Hepatocyte (in vitro differentiated cells): Measurements from ENCODE around the gene SPRR3. TPM values are rescaled to one million over a fixed set of nuclear protein-coding genes. Genes with fewer than 3 reads are reported as not detected.
"Not testable (repeated sequence)": the region's sequence is repeated elsewhere in the genome, so short reads cannot be mapped to it uniquely, and the experiment has no call there.

Experiments
- DNase-seq: peaks from one replicate; pipeline ENCODE4 v3.0.0-alpha.2; 2016; ENCODE audit warnings: low spot score
- H2AFZ ChIP-seq: fragments of 200-600 bp; sonication (generic); 2 replicates; pipeline ENCODE4 v1.6.0; 2016; ENCODE audit warnings: antibody characterized with exemption, mild to moderate bottlenecking
- H3K27ac ChIP-seq: fragments of 200-600 bp; sonication (generic); 2 replicates; pipeline ENCODE4 v1.5.1; 2016; ENCODE audit warnings: mild to moderate bottlenecking
- H3K27me3 ChIP-seq: fragments of 200-600 bp; sonication (generic); 2 replicates; pipeline ENCODE4 v1.6.1; 2016
- H3K36me3 ChIP-seq: fragments of 200-600 bp; sonication (generic); replicated peaks from 2 replicates; pipeline ENCODE4 v1.5.1; 2016; ENCODE audit warnings: low read depth; ENCODE audit not compliant: insufficient read depth
- H3K4me1 ChIP-seq: fragments of 200-600 bp; sonication (generic); 2 replicates; pipeline ENCODE4 v1.5.1; 2016; ENCODE audit warnings: mild to moderate bottlenecking, moderate library complexity; ENCODE audit not compliant: insufficient read depth
- H3K4me2 ChIP-seq: fragments of 200-600 bp; sonication (generic); 2 replicates; pipeline ENCODE4 v1.6.0; 2016
- H3K4me3 ChIP-seq: fragments of 200-600 bp; sonication (generic); 2 replicates; pipeline ENCODE4 v1.5.1; 2016; ENCODE audit warnings: mild to moderate bottlenecking
- H3K79me2 ChIP-seq: fragments of 200-600 bp; sonication (generic); 2 replicates; pipeline ENCODE4 v1.6.0; 2017; ENCODE audit warnings: mild to moderate bottlenecking
- H3K9me2 ChIP-seq: fragments of 200-600 bp; sonication (generic); replicated peaks from 2 replicates; pipeline ENCODE4 v1.6.0; 2017; ENCODE audit warnings: mild to moderate bottlenecking; ENCODE audit not compliant: insufficient read depth
- H3K9me3 ChIP-seq: fragments of 200-600 bp; sonication (generic); 2 replicates; pipeline ENCODE4 v1.5.1; 2016; ENCODE audit warnings: low read depth, mild to moderate bottlenecking
- H4K20me1 ChIP-seq: fragments of 200-600 bp; sonication (generic); 2 replicates; pipeline ENCODE4 v1.6.0; 2016; ENCODE audit warnings: mild to moderate bottlenecking; ENCODE audit not compliant: insufficient read depth, poor library complexity, severe bottlenecking
- EZH2 ChIP-seq: fragments of 200-600 bp; sonication (generic); IDR thresholded peaks from 2 replicates; pipeline ENCODE4 v1.6.1; 2016; ENCODE audit warnings: antibody characterized with exemption, mild to moderate bottlenecking, borderline replicate concordance
- EZH2phosphoT487 ChIP-seq: fragments of 200-600 bp; sonication (generic); IDR thresholded peaks from one replicate; pipeline ENCODE4 v1.6.1; 2018; ENCODE audit warnings: antibody characterized with exemption, mild to moderate bottlenecking, low read depth, moderate library complexity; ENCODE audit not compliant: unreplicated experiment, severe bottlenecking
- WGBS: methylation state at CpG from one replicate; pipeline ENCODE4 v1.1.6; 2016; ENCODE audit warnings: low lambda C conversion rate; ENCODE audit errors: missing lambda C conversion rate; 5-methylcytosine and 5-hydroxymethylcytosine counted together
- polyA plus RNA-seq: library from polyadenylated mRNA; unstranded; fragments of >200 nt; fragmentation: Nextera tagmentation; extraction: Ambion mirVana; gene quantifications from 2 replicates; pipeline ENCODE4 v1.2.1, GENCODE V29; 2016
- total RNA-seq: library from RNA; depleted of rRNA; stranded (reverse); fragments of >200 nt; gene quantifications from 2 replicates; pipeline ENCODE4 v1.2.3, GENCODE V29; 2014
- TF ChIP-seq, protein P1 (sequence below): fragments of 200-600 bp; sonication (generic); IDR thresholded peaks from 2 replicates; pipeline ENCODE4 v1.5.1; 2016; ENCODE audit warnings: antibody characterized with exemption, mild to moderate bottlenecking; ENCODE audit not compliant: poor library complexity

The SPRR3 gene
- total and polyA plus RNA-seq, 2 experiments from 2014 or later: 0.40 TPM; not detected in 1

DNA sequence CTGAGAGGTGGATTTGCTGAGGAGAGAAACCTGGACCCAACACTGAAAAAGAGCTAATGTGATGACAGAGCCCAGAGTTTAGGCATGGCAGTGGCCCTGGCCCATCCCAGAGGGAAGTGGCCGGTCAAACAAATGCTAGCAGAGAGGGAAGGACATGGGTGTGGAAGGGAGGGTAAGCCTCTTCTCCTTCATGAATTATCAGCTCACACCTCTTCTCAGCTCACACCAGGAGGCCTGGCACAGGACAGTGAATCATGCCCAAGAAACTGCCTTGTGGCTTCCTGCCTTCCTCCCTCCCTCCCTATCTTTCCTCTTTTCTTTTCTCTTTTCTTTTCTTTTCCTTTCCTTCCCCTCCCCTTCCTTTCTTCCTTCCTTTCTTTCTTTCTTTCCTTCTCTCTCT is 1.3 kb upstream of the SPRR3 start:
- WGBS: 90% methylated on average over 1 of the region's 1 CpG
- no peaks in the 10 kb centered on the region for H4K20me1 ChIP-seq
- H3K4me2 ChIP-seq: no peak overlapping the region
- H3K4me1 ChIP-seq: no peaks in the 10 kb centered on the region
- H3K9me3 ChIP-seq: peaks cover 2% of the 10 kb centered on the region
- H3K9me2 ChIP-seq: no peaks in the 10 kb centered on the region
- TF ChIP-seq EZH2phosphoT487: no peak
- no peak for TF ChIP-seq EZH2
- TF ChIP-seq, protein P1, sequence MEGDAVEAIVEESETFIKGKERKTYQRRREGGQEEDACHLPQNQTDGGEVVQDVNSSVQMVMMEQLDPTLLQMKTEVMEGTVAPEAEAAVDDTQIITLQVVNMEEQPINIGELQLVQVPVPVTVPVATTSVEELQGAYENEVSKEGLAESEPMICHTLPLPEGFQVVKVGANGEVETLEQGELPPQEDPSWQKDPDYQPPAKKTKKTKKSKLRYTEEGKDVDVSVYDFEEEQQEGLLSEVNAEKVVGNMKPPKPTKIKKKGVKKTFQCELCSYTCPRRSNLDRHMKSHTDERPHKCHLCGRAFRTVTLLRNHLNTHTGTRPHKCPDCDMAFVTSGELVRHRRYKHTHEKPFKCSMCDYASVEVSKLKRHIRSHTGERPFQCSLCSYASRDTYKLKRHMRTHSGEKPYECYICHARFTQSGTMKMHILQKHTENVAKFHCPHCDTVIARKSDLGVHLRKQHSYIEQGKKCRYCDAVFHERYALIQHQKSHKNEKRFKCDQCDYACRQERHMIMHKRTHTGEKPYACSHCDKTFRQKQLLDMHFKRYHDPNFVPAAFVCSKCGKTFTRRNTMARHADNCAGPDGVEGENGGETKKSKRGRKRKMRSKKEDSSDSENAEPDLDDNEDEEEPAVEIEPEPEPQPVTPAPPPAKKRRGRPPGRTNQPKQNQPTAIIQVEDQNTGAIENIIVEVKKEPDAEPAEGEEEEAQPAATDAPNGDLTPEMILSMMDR: no peak
- H3K27me3 ChIP-seq: no peaks in the 10 kb centered on the region
- DNase-seq: no peak
- H3K79me2 ChIP-seq: no peaks in the 10 kb centered on the region
- H2AFZ ChIP-seq: no peak overlapping the region
- H3K27ac ChIP-seq: no peak overlapping the region
- H3K36me3 ChIP-seq: no peaks in the 10 kb centered on the region
- H3K4me3 ChIP-seq: no peak overlapping the region

GRCh38 chr1:153011235-153011758 is 9.7 kb downstream of the SPRR3 start:
- not testable (repeated sequence) for H3K4me3 ChIP-seq, DNase-seq, H3K9me3 ChIP-seq, H3K4me1 ChIP-seq, H3K27me3 ChIP-seq, H4K20me1 ChIP-seq, H3K36me3 ChIP-seq, H3K27ac ChIP-seq, H3K4me2 ChIP-seq, H2AFZ ChIP-seq, H3K79me2 ChIP-seq, H3K9me2 ChIP-seq
- 61% methylated on average over 8 of the region's 8 CpGs for WGBS

- H3K4me1 ChIP-seq, H3K4me2 ChIP-seq, H4K20me1 ChIP-seq, H3K79me2 ChIP-seq, H3K4me3 ChIP-seq, H2AFZ ChIP-seq, H3K27ac ChIP-seq, H3K27me3 ChIP-seq, H3K9me2 ChIP-seq, DNase-seq, H3K9me3 ChIP-seq, H3K36me3 ChIP-seq: not testable (repeated sequence)
- WGBS: 22% methylated on average over 2 of the region's 2 CpGs
Measured at GRCh38 chr1:153021829-153022228, 20.3 kb downstream of the SPRR3 start.

- not testable (repeated sequence) for H3K4me3 ChIP-seq, H3K9me3 ChIP-seq, H3K27ac ChIP-seq, H3K79me2 ChIP-seq, H3K27me3 ChIP-seq, H3K36me3 ChIP-seq, H4K20me1 ChIP-seq, H2AFZ ChIP-seq, DNase-seq, H3K4me1 ChIP-seq, H3K9me2 ChIP-seq, H3K4me2 ChIP-seq
- WGBS: 74% methylated on average over 9 of the region's 9 CpGs
Measured at GRCh38 chr1:153022340-153022739, 20.8 kb downstream of the SPRR3 start.

GRCh38 chr1:153023109-153023508 is 21.6 kb downstream of the SPRR3 start:
- Histone ChIP-seq H3K36me3 (no peaks in the 10 kb centered on the region), H3K79me2 (no peaks in the 10 kb centered on the region), H3K9me2 (no peaks in the 10 kb centered on the region), H3K9me3 (no peaks in the 10 kb centered on the region), H3K4me2 (no peak overlapping the region), H4K20me1 (no peaks in the 10 kb centered on the region), H3K4me3 (no peak overlapping the region), H3K27me3 (no peaks in the 10 kb centered on the region), H3K27ac (no peak overlapping the region), H2AFZ (no peak overlapping the region), H3K4me1 (no peaks in the 10 kb centered on the region)
- no peak for DNase-seq
- 75% methylated on average over 7 of the region's 7 CpGs for WGBS
- TF ChIP-seq EZH2phosphoT487 (no peak), EZH2 (no peak)
- TF ChIP-seq, protein P1: no peak
